GM21737 (cell line): ENCODE measurements around the gene ACYP2.
"Not testable (repeated sequence)": the region's sequence is repeated elsewhere in the genome, so short reads cannot be mapped to it uniquely, and the experiment has no call there.

Source experiments
- ATAC-seq: cut with Tn5 transposase; IDR thresholded peaks from one replicate; pipeline ENCODE4 v1.9.1; 2021; ENCODE audit warnings: mild to moderate bottlenecking, moderate library complexity; ENCODE audit not compliant: unreplicated experiment

ACYP2 gene

GRCh38 chr2:54313147-54313546 is 197.7 kb downstream of the ACYP2 start:
- no peak for ATAC-seq

- no peak for ATAC-seq
Observed at GRCh38 chr2:54317973-54318372, 202.6 kb downstream of the ACYP2 start.

- no peak for ATAC-seq
Observed at GRCh38 chr2:54318821-54319220, 203.4 kb downstream of the ACYP2 start.

GRCh38 chr2:54321047-54321446 is 205.6 kb downstream of the ACYP2 start:
- ATAC-seq, result no peak

- not testable (repeated sequence) for ATAC-seq
Observed at GRCh38 chr2:54324517-54324916, 209.1 kb downstream of the ACYP2 start.

GRCh38 chr2:54325148-54325547 is 209.7 kb downstream of the ACYP2 start:
- ATAC-seq, result no peak

- no peak for ATAC-seq
Observed at GRCh38 chr2:54329482-54330161, 214.2 kb downstream of the ACYP2 start.

- ATAC-seq, result peak; percentile 98
Observed at GRCh38 chr2:54330162-54330925, 214.9 kb downstream of the ACYP2 start.

GRCh38 chr2:54330926-54331835 is 215.8 kb downstream of the ACYP2 start:
- ATAC-seq, result peak; percentile 12

GRCh38 chr2:54332386-54332785 is 217.0 kb downstream of the ACYP2 start:
- ATAC-seq, result no peak

- no peak for ATAC-seq
Observed at GRCh38 chr2:54336136-54336976, 220.9 kb downstream of the ACYP2 start.

GRCh38 chr2:54336977-54337255 is 221.5 kb downstream of the ACYP2 start:
- ATAC-seq, result no peak

GRCh38 chr2:54341656-54342055 is 226.2 kb downstream of the ACYP2 start:
- ATAC-seq, result no peak

- no peak for ATAC-seq
Observed at GRCh38 chr2:54342603-54343002, 227.2 kb downstream of the ACYP2 start.

GRCh38 chr2:54347622-54348021 is 232.2 kb downstream of the ACYP2 start:
- no peak for ATAC-seq

- no peak for ATAC-seq
Observed at GRCh38 chr2:54348646-54349045, 233.2 kb downstream of the ACYP2 start.

- no peak for ATAC-seq
Observed at GRCh38 chr2:54350426-54350825, 235.0 kb downstream of the ACYP2 start.

- ATAC-seq, result no peak
Observed at GRCh38 chr2:54353216-54353615, 237.8 kb downstream of the ACYP2 start.
